AG10803 (cell line): ENCODE results near the gene OR1N1.

Experiments
- DNase-seq: peaks from one replicate; pipeline ENCODE4 v3.0.0; 2010; ENCODE audit warnings: low read depth
- H3K4me3 ChIP-seq: 2 replicates; pipeline ENCODE4 v1.5.1; 2011; ENCODE audit warnings: mild to moderate bottlenecking, low read length, control low read depth
- CTCF ChIP-seq: conservative IDR thresholded peaks from 2 replicates; pipeline ENCODE4 v1.5.1; 2011; ENCODE audit warnings: mild to moderate bottlenecking, low read length, control low read depth, inconsistent platforms

Gene OR1N1

GRCh38 chr9:122518226-122518625 lies 8.9 kb downstream of the OR1N1 start:
- no peak for DNase-seq
- TF ChIP-seq CTCF: no peak
- H3K4me3 ChIP-seq: no peak overlapping the region

- no peak for TF ChIP-seq CTCF
- DNase-seq: no peak
- H3K4me3 ChIP-seq: no peak within 1 kb of the TSS
Measured at GRCh38 chr9:122510502-122510901, 16.6 kb downstream of the OR1N1 start, which contains the start of gene OR1J2. OR1J2 (plus strand) TSS chr9:122510802; CDS start chr9:122510802, 0 bp downstream.

GRCh38 chr9:122506964-122507363 lies 20.1 kb downstream of the OR1N1 start:
- H3K4me3 ChIP-seq: no peak overlapping the region
- TF ChIP-seq CTCF: no peak
- no peak for DNase-seq

- DNase-seq: peak; percentile 70
- TF ChIP-seq CTCF: peak; percentile 79
- no peak overlapping the region for H3K4me3 ChIP-seq
Measured at GRCh38 chr9:122498883-122499288, 28.2 kb downstream of the OR1N1 start.

GRCh38 chr9:122479062-122479461 lies 48.0 kb downstream of the OR1N1 start:
- DNase-seq: no peak
- H3K4me3 ChIP-seq: no peak overlapping the region
- no peak for TF ChIP-seq CTCF

GRCh38 chr9:122477826-122478225 lies 49.3 kb downstream of the OR1N1 start, which contains the start of gene OR1J1:
OR1J1 (minus strand) TSS chr9:122477926; CDS start chr9:122477926, 0 bp downstream.
- H3K4me3 ChIP-seq: no peak within 1 kb of the TSS
- DNase-seq: no peak
- no peak for TF ChIP-seq CTCF

GRCh38 chr9:122477346-122477745 lies 49.7 kb downstream of the OR1N1 start:
- DNase-seq: no peak
- H3K4me3 ChIP-seq: no peak overlapping the region
- TF ChIP-seq CTCF: no peak
